Activated CD8-positive, alpha-beta memory T cell treated with anti-CD3 and anti-CD28 coated beads for 48 hours (primary cell): Measurements from ENCODE around the gene CAPN12.

ENCODE experiments used
- DNase-seq, 3 experiments: peaks; one replicate each; pipeline ENCODE4 v3.0.0-alpha.2; 2020; ENCODE audit warnings: low read depth in 2 of 3, low spot score in 2 of 3

CAPN12 gene

GRCh38 chr19:38682872-38683392 lies 61.3 kb downstream of the CAPN12 start:
- no peak for DNase-seq

GRCh38 chr19:38682195-38682867 lies 61.9 kb downstream of the CAPN12 start:
- DNase-seq = no peak
